ENCODE results near the gene BAIAP2. TPM values are rescaled to one million over a fixed set of nuclear protein-coding genes. Genes with fewer than 3 reads are reported as not detected.

Gene BAIAP2
- total and polyA plus RNA-seq, 2 donors from 2014 or later = 44.5 to 45.8 TPM

DNA sequence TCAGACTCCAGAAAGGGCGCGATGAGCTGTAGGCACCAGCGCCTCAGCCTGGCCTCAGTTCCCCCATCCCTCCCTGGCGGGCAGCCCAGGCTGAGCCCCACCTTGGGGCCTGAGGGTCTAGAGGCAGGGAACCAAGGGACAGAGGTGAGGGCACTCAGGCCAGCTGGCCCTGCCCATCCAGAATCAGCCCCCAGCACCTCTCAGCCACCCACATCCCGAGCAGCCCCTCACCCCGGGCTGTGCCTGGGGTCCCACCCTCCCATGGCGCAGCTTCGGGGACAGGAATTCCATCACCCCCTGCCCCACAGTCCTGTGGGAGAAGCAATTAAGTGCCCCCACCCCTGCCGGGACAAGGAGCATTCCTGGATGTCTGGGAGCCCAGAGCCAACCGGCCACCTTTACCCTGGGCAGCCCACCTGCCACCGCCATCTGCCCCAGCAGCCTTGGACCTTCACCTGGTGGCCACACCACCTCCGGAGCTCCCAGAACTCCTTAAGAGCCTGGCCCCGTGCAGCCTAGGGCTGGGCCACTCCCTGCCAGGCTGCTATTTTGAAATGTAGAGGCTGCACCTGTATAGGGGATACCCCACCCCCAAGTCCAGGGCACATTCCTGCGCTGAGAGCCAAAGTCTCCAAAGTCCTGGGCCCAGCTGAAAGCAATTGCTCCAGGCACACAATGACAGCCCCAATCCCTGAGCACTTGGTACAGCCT, 96.7 kb downstream of the BAIAP2 start:
- no peak overlapping the region for H3K27ac ChIP-seq (ENCODE audit: low read depth in 2 of 2, low read length in 2 of 2)
- H3K9ac ChIP-seq (ENCODE audit: low read length in 3 of 3) = no peak overlapping the region
- no peaks in the 10 kb centered on the region for H3K9me3 ChIP-seq (ENCODE audit: control insufficient read depth in 2 of 3, insufficient read depth in 1 of 3, low read length in 3 of 3)
- no peak overlapping the region for H3K4me3 ChIP-seq (ENCODE audit: low read length in 3 of 3)
- no peaks in the 10 kb centered on the region for H3K36me3 ChIP-seq (ENCODE audit: control insufficient read depth in 2 of 3, insufficient read depth in 3 of 3, low read length in 3 of 3)
- TF ChIP-seq CTCF (IDR thresholded peaks at IDR 0.05; ENCODE audit: borderline replicate concordance, extremely low read depth, insufficient read depth) = no peak
- H3K4me1 ChIP-seq (ENCODE audit: control insufficient read depth in 2 of 3, insufficient read depth in 2 of 3, low read depth in 1 of 3, low read length in 3 of 3) = no peaks in the 10 kb centered on the region
- intact Hi-C loops (cut with DNase I) = no loop called here
- DNase-seq (no peak), FAIRE-seq (no peak)
- no peaks in the 10 kb centered on the region for H3K27me3 ChIP-seq (ENCODE audit: control insufficient read depth, insufficient read depth, low read length)

DNA sequence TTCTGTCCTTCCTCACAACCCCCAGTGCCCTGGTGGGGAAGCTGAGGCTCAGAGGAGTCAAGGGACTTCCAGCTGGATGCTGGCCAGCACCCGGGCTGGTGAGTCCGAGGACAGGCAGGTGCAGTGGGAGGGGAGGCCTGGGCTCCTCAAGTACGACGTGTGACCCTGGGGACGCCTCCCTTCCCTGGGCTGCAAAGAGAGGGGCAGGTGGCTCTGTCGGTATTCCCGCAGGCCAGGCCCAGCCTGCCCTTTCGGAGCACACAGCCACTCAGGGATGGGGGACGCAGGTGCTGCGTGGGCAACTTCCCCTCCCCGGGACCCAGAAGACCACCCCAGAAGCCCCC, 97.2 kb downstream of the BAIAP2 start:
- Histone ChIP-seq H3K4me1 (ENCODE audit: control insufficient read depth in 2 of 3, insufficient read depth in 2 of 3, low read depth in 1 of 3, low read length in 3 of 3) (no peaks in the 10 kb centered on the region), H3K36me3 (ENCODE audit: control insufficient read depth in 2 of 3, insufficient read depth in 3 of 3, low read length in 3 of 3) (no peaks in the 10 kb centered on the region), H3K27me3 (ENCODE audit: control insufficient read depth, insufficient read depth, low read length) (no peaks in the 10 kb centered on the region), H3K4me3 (ENCODE audit: low read length in 3 of 3) (no peak overlapping the region), H3K9ac (ENCODE audit: low read length in 3 of 3) (no peak overlapping the region), H3K27ac (ENCODE audit: low read depth in 2 of 2, low read length in 2 of 2) (no peak overlapping the region), H3K9me3 (ENCODE audit: control insufficient read depth in 2 of 3, insufficient read depth in 1 of 3, low read length in 3 of 3) (no peaks in the 10 kb centered on the region)
- no peak for TF ChIP-seq CTCF (IDR thresholded peaks at IDR 0.05; ENCODE audit: borderline replicate concordance, extremely low read depth, insufficient read depth)
- FAIRE-seq = no peak
- no peak for DNase-seq
- intact Hi-C loops (cut with DNase I) = no loop called here

GRCh38 chr17:81132770-81133723, 98.1 kb downstream of the BAIAP2 start:
- no peak for FAIRE-seq
- no peak overlapping the region for H3K27ac ChIP-seq (ENCODE audit: low read depth in 2 of 2, low read length in 2 of 2)
- H3K4me3 ChIP-seq (ENCODE audit: low read length in 3 of 3) = no peak overlapping the region

More at GRCh38 chr17:81132770-81133723, 98.1 kb downstream of the BAIAP2 start:
- no peaks in the 10 kb centered on the region for H3K4me1 ChIP-seq (ENCODE audit: control insufficient read depth in 2 of 3, insufficient read depth in 2 of 3, low read depth in 1 of 3, low read length in 3 of 3)
- no peaks in the 10 kb centered on the region for H3K9me3 ChIP-seq (ENCODE audit: control insufficient read depth in 2 of 3, insufficient read depth in 1 of 3, low read length in 3 of 3)
- no peak for TF ChIP-seq CTCF (IDR thresholded peaks at IDR 0.05; ENCODE audit: borderline replicate concordance, extremely low read depth, insufficient read depth)
- DNase-seq = no peak
- H3K9ac ChIP-seq (ENCODE audit: low read length in 3 of 3) = no peak overlapping the region
- peaks cover 0 to under 1% (median 0%) of the 10 kb centered on the region in 3 donors for H3K36me3 ChIP-seq (ENCODE audit: control insufficient read depth in 2 of 3, insufficient read depth in 3 of 3, low read length in 3 of 3)
- no peaks in the 10 kb centered on the region for H3K27me3 ChIP-seq (ENCODE audit: control insufficient read depth, insufficient read depth, low read length)
- intact Hi-C loops (cut with DNase I) = no loop called here

All from kidney (tissue), 14 donors.